PC-3 (cell line): ENCODE results near the gene MPI.

Experiments used
- EZH2 ChIP-seq: fragments of 300-600 bp; sonication (generic); IDR thresholded peaks from one replicate; pipeline ENCODE4 v1.6.1; 2017; ENCODE audit warnings: antibody characterized with exemption, mild to moderate bottlenecking, low read length; ENCODE audit not compliant: unreplicated experiment
- EZH2phosphoT487 ChIP-seq: fragments of 300-600 bp; sonication (generic); IDR thresholded peaks from 2 replicates; pipeline ENCODE4 v1.6.1; 2018; ENCODE audit warnings: mild to moderate bottlenecking, antibody characterized with exemption, low read length, borderline replicate concordance
- TF ChIP-seq, protein P1 (sequence below): fragments of 300-600 bp; sonication (generic); conservative IDR thresholded peaks from 2 replicates; pipeline ENCODE4 v1.5.1; 2017; ENCODE audit warnings: antibody characterized with exemption, low read depth, mild to moderate bottlenecking, low read length

DNA sequence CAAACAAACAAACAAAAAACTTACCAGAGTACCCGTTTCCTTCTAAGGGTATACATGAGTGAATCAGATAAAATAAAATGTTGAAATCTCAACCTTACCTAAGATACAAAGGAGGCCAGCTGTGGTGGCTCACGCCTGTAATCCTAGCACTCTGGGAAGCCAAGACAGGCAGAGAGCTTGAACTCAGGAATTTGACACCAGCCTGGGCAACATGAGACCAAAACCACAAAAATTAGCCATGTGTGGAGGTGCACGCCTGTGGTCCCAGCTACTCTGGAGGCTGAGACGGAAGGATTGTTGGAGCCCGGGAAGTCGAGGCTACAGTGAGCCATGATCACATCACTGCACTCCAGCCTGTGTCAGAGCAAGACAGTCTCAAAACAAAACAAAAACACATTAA lies 27.8 kb downstream of the MPI start:
- TF ChIP-seq, protein P1, sequence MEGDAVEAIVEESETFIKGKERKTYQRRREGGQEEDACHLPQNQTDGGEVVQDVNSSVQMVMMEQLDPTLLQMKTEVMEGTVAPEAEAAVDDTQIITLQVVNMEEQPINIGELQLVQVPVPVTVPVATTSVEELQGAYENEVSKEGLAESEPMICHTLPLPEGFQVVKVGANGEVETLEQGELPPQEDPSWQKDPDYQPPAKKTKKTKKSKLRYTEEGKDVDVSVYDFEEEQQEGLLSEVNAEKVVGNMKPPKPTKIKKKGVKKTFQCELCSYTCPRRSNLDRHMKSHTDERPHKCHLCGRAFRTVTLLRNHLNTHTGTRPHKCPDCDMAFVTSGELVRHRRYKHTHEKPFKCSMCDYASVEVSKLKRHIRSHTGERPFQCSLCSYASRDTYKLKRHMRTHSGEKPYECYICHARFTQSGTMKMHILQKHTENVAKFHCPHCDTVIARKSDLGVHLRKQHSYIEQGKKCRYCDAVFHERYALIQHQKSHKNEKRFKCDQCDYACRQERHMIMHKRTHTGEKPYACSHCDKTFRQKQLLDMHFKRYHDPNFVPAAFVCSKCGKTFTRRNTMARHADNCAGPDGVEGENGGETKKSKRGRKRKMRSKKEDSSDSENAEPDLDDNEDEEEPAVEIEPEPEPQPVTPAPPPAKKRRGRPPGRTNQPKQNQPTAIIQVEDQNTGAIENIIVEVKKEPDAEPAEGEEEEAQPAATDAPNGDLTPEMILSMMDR: no peak
- TF ChIP-seq EZH2phosphoT487 (no peak), EZH2 (no peak)
